Astrocyte (in vitro differentiated cells and primary cell): ENCODE results near the gene FRMD4B. TPM values are rescaled to one million over a fixed set of nuclear protein-coding genes. Genes with fewer than 3 reads are reported as not detected.

Experiments used
- DNase-seq: peaks from one replicate; pipeline ENCODE4 v3.0.0-alpha.2; 2010; ENCODE audit warnings: low read depth
- FAIRE-seq: peaks from 2 replicates; lab custom pipeline; 2011; peaks lifted over from hg19 to GRCh38; lab: Jason Lieb, UNC
- H2AFZ ChIP-seq: 2 replicates; pipeline ENCODE4 v1.6.0; 2012; ENCODE audit warnings: low read depth, low read length, inconsistent platforms
- H3K27ac ChIP-seq: 2 replicates; pipeline ENCODE4 v1.5.1; 2011; ENCODE audit warnings: low read depth, low read length, inconsistent platforms
- H3K27me3 ChIP-seq: 2 replicates; pipeline ENCODE4 v1.6.0; 2011; ENCODE audit warnings: low read length, inconsistent platforms; ENCODE audit not compliant: insufficient read depth
- H3K36me3 ChIP-seq: 2 replicates; pipeline ENCODE4 v1.5.1; 2011; ENCODE audit warnings: low read length, inconsistent platforms; ENCODE audit not compliant: insufficient read depth
- H3K4me1 ChIP-seq: 2 replicates; pipeline ENCODE4 v1.5.1; 2011; ENCODE audit warnings: low read length, inconsistent platforms; ENCODE audit not compliant: insufficient read depth
- H3K4me2 ChIP-seq: 2 replicates; pipeline ENCODE4 v1.6.0; 2012; ENCODE audit warnings: low read length, inconsistent platforms
- H3K4me3 ChIP-seq: 2 replicates; pipeline ENCODE4 v1.5.1; 2011; ENCODE audit warnings: low read depth, mild to moderate bottlenecking, low read length, inconsistent platforms; ENCODE audit not compliant: insufficient read depth
- H3K79me2 ChIP-seq: 2 replicates; pipeline ENCODE4 v1.6.0; 2012; ENCODE audit warnings: mild to moderate bottlenecking, low read length, inconsistent platforms; ENCODE audit not compliant: insufficient read depth
- H3K9ac ChIP-seq: 2 replicates; pipeline ENCODE4 v1.6.0; 2012; ENCODE audit warnings: mild to moderate bottlenecking, low read length, inconsistent platforms
- H3K9me3 ChIP-seq: 2 replicates; pipeline ENCODE4 v1.5.1; 2012; ENCODE audit warnings: low read depth, mild to moderate bottlenecking, low read length, inconsistent platforms; ENCODE audit not compliant: insufficient read depth
- H4K20me1 ChIP-seq: 2 replicates; pipeline ENCODE4 v1.6.0; 2012; ENCODE audit warnings: low read length, inconsistent platforms; ENCODE audit not compliant: insufficient read depth
- H3K27ac Mint-ChIP-seq: one replicate; pipeline ENCODE4 v1.8.0; 2021; ENCODE audit warnings: mild to moderate bottlenecking, mixed read lengths; ENCODE audit not compliant: unreplicated experiment
- H3K27me3 Mint-ChIP-seq: one replicate; pipeline ENCODE4 v1.8.0; 2021; ENCODE audit warnings: low read depth, mixed read lengths; ENCODE audit not compliant: unreplicated experiment
- H3K36me3 Mint-ChIP-seq: one replicate; pipeline ENCODE4 v1.8.0; 2021; ENCODE audit warnings: low read depth, mixed read lengths; ENCODE audit not compliant: unreplicated experiment
- H3K4me1 Mint-ChIP-seq: one replicate; pipeline ENCODE4 v1.8.0; 2021; ENCODE audit warnings: low read depth, mixed read lengths; ENCODE audit not compliant: unreplicated experiment
- H3K4me3 Mint-ChIP-seq: one replicate; pipeline ENCODE4 v1.8.0; 2021; ENCODE audit warnings: mild to moderate bottlenecking, moderate library complexity, mixed read lengths; ENCODE audit not compliant: unreplicated experiment
- H3K9me3 Mint-ChIP-seq: one replicate; pipeline ENCODE4 v1.8.0; 2021; ENCODE audit warnings: mild to moderate bottlenecking, mixed read lengths; ENCODE audit not compliant: unreplicated experiment
- EZH2 ChIP-seq: IDR thresholded peaks from 2 replicates; pipeline ENCODE4 v1.6.1; 2012; ENCODE audit warnings: mild to moderate bottlenecking, low read length, inconsistent platforms; ENCODE audit not compliant: insufficient read depth
- total RNA-seq: library from RNA; stranded (reverse); gene quantifications from 2 replicates; pipeline ENCODE4 v1.2.1, GENCODE V29; 2021
- TF ChIP-seq, protein P1 (sequence below): IDR thresholded peaks from 2 replicates; pipeline ENCODE4 v1.5.1; 2011; ENCODE audit warnings: low read depth, mild to moderate bottlenecking, inconsistent platforms, low read length, moderate library complexity; ENCODE audit not compliant: insufficient read depth

FRMD4B gene
- total RNA-seq, 1 donor from 2014 or later, result 9.2 TPM

DNA sequence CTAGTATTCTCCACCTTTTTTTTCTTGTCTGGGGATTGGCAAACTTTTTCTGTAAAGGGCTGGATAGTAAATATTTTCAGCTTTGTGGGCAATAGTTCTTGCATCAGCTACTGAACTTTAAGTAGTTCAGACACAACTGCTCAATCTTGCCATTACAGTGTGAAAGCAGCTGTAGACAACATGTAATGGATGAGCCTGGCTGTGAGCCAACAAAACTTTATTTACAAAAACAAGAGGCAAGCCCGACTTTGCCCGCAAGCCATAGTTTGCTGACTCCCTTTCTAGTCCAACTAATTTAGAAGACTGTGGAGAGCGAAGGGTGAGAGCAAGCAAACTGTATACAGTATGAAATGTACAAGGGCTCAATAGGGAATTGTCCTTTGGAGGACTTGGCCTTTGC lies 6.2 kb downstream of the FRMD4B start:
- H3K79me2 ChIP-seq, result no peaks in the 10 kb centered on the region
- H3K9ac ChIP-seq, result no peak overlapping the region
- no peak overlapping the region for H3K4me2 ChIP-seq
- peaks cover 10% of the 10 kb centered on the region for H3K27me3 ChIP-seq
- H3K9me3 ChIP-seq, result no peaks in the 10 kb centered on the region
- no peak overlapping the region for H3K4me3 ChIP-seq
- no peak overlapping the region for H2AFZ ChIP-seq
- H3K4me3 Mint-ChIP-seq, result no peak overlapping the region
- no peaks in the 10 kb centered on the region for H3K4me1 ChIP-seq
- H3K27ac ChIP-seq, result no peak overlapping the region
- no peaks in the 10 kb centered on the region for H3K36me3 Mint-ChIP-seq
- DNase-seq (no peak), FAIRE-seq (no peak)
- TF ChIP-seq, protein P1, sequence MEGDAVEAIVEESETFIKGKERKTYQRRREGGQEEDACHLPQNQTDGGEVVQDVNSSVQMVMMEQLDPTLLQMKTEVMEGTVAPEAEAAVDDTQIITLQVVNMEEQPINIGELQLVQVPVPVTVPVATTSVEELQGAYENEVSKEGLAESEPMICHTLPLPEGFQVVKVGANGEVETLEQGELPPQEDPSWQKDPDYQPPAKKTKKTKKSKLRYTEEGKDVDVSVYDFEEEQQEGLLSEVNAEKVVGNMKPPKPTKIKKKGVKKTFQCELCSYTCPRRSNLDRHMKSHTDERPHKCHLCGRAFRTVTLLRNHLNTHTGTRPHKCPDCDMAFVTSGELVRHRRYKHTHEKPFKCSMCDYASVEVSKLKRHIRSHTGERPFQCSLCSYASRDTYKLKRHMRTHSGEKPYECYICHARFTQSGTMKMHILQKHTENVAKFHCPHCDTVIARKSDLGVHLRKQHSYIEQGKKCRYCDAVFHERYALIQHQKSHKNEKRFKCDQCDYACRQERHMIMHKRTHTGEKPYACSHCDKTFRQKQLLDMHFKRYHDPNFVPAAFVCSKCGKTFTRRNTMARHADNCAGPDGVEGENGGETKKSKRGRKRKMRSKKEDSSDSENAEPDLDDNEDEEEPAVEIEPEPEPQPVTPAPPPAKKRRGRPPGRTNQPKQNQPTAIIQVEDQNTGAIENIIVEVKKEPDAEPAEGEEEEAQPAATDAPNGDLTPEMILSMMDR, result no peak
- TF ChIP-seq EZH2, result no peak
- H3K27me3 Mint-ChIP-seq, result peaks cover 7% of the 10 kb centered on the region
- H4K20me1 ChIP-seq, result no peaks in the 10 kb centered on the region
- H3K4me1 Mint-ChIP-seq, result peaks cover 1% of the 10 kb centered on the region
- H3K36me3 ChIP-seq, result no peaks in the 10 kb centered on the region
- H3K9me3 Mint-ChIP-seq, result peaks cover 2% of the 10 kb centered on the region
- no peak overlapping the region for H3K27ac Mint-ChIP-seq

DNA sequence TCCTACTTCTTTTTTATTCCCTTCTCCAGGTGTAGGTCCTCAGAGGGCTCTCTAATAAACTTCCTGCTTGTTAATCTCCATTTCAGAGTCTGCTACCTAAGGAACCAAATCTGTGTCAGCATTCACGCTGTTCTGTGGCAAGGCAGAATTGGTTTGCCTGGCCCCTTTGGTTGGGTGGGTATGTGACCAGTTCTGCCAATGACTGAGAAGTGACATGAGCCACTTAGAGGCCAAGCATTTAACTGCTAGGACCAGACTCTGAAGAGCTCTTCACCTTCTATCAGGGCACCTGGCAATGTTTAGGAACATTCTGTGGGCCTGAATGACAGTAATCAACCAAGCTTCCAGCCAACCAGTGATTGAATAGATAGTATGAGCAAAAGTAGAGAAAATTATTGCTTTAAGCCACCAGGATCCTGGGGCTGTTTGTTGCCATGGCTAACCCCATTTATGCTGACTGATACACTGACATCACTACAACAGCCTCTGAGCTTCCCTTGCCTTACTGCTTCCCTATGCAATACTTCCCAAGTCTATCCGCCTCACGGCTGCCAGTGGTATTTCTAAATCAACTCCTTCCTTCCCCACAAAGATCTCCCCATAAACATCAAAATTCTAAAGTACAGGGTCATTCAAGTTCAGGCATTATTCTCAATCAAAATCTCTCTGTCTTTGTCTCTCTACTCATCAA lies 7.6 kb downstream of the FRMD4B start:
- FAIRE-seq, result no peak
- no peaks in the 10 kb centered on the region for H3K9me3 ChIP-seq
- H3K27ac ChIP-seq, result no peak overlapping the region
- H3K79me2 ChIP-seq, result no peaks in the 10 kb centered on the region
- H3K27me3 ChIP-seq, result peaks cover 2% of the 10 kb centered on the region
- no peak overlapping the region for H3K4me2 ChIP-seq
- no peak overlapping the region for H3K4me3 ChIP-seq
- DNase-seq, result no peak
- no peaks in the 10 kb centered on the region for H3K36me3 Mint-ChIP-seq
- H3K27me3 Mint-ChIP-seq, result peaks cover 7% of the 10 kb centered on the region
- no peak overlapping the region for H3K27ac Mint-ChIP-seq
- no peaks in the 10 kb centered on the region for H3K36me3 ChIP-seq
- H2AFZ ChIP-seq, result no peak overlapping the region
- no peaks in the 10 kb centered on the region for H4K20me1 ChIP-seq
- H3K4me3 Mint-ChIP-seq, result no peak overlapping the region
- no peak overlapping the region for H3K9ac ChIP-seq
- H3K9me3 Mint-ChIP-seq, result peaks cover 2% of the 10 kb centered on the region
- H3K4me1 Mint-ChIP-seq, result peaks cover 1% of the 10 kb centered on the region
- TF ChIP-seq, protein P1, result no peak
- TF ChIP-seq EZH2, result no peak
- H3K4me1 ChIP-seq, result no peaks in the 10 kb centered on the region

- Mint-ChIP-seq H3K36me3 (no peaks in the 10 kb centered on the region), H3K4me3 (no peak overlapping the region), H3K27ac (no peak overlapping the region), H3K4me1 (peaks cover 1% of the 10 kb centered on the region), H3K9me3 (peaks cover 2% of the 10 kb centered on the region), H3K27me3 (peaks cover 7% of the 10 kb centered on the region)
- H3K27me3 ChIP-seq, result peaks cover 2% of the 10 kb centered on the region
- H3K36me3 ChIP-seq, result no peaks in the 10 kb centered on the region
- DNase-seq (no peak), FAIRE-seq (peak; percentile 5)
- no peak overlapping the region for H2AFZ ChIP-seq
- no peaks in the 10 kb centered on the region for H3K9me3 ChIP-seq
- TF ChIP-seq, protein P1, result no peak
- TF ChIP-seq EZH2, result no peak
- H3K9ac ChIP-seq, result no peak overlapping the region
- no peak overlapping the region for H3K27ac ChIP-seq
- H3K79me2 ChIP-seq, result no peaks in the 10 kb centered on the region
- H3K4me1 ChIP-seq, result no peaks in the 10 kb centered on the region
- H4K20me1 ChIP-seq, result no peaks in the 10 kb centered on the region
- no peak overlapping the region for H3K4me3 ChIP-seq
- H3K4me2 ChIP-seq, result no peak overlapping the region
Measured at GRCh38 chr3:69377262-69377661, 8.6 kb downstream of the FRMD4B start.
